Loucy (cell line): ENCODE measurements around the gene CPD.
"Not testable (repeated sequence)": the region's sequence is repeated elsewhere in the genome, so short reads cannot be mapped to it uniquely, and the experiment has no call there.

Experiments used
- H2AFZ ChIP-seq: fragments of 200-600 bp; sonication (generic); 2 replicates; pipeline ENCODE4 v1.6.0; 2016; ENCODE audit warnings: antibody characterized with exemption, mild to moderate bottlenecking, low read length, moderate library complexity
- H3F3A ChIP-seq: fragments of 200-600 bp; 2 replicates; pipeline ENCODE4 v1.6.0; 2016; ENCODE audit warnings: antibody characterized with exemption, low read depth, mild to moderate bottlenecking
- H3K27me3 ChIP-seq: fragments of 200-600 bp; sonication (generic); 2 replicates; pipeline ENCODE4 v1.6.1; 2014; ENCODE audit warnings: low read length, mild to moderate bottlenecking; ENCODE audit not compliant: insufficient read depth, poor library complexity, severe bottlenecking
- H3K36me3 ChIP-seq: fragments of 200-600 bp; sonication (generic); 2 replicates; pipeline ENCODE4 v1.6.1; 2016; ENCODE audit warnings: low read length; ENCODE audit not compliant: insufficient read depth
- H3K4me1 ChIP-seq: fragments of 200-600 bp; sonication (generic); 2 replicates; pipeline ENCODE4 v1.5.1; 2014; ENCODE audit warnings: low read length, mild to moderate bottlenecking; ENCODE audit not compliant: insufficient read depth, poor library complexity, severe bottlenecking
- H3K4me2 ChIP-seq: fragments of 200-600 bp; sonication (generic); 2 replicates; pipeline ENCODE4 v1.6.0; 2014; ENCODE audit warnings: antibody characterized with exemption, low read length, low read depth, mild to moderate bottlenecking; ENCODE audit not compliant: poor library complexity, severe bottlenecking
- H3K4me3 ChIP-seq: fragments of 200-600 bp; sonication (generic); 2 replicates; pipeline ENCODE4 v1.5.1; 2014; ENCODE audit warnings: low read length, mild to moderate bottlenecking, mixed read lengths; ENCODE audit not compliant: poor library complexity, severe bottlenecking
- H3K79me2 ChIP-seq: fragments of 200-600 bp; sonication (generic); 2 replicates; pipeline ENCODE4 v1.6.1; 2014; ENCODE audit warnings: low read length; ENCODE audit not compliant: insufficient read depth
- H3K9ac ChIP-seq: fragments of 200-600 bp; sonication (generic); 2 replicates; pipeline ENCODE4 v1.6.0; 2014; ENCODE audit warnings: mild to moderate bottlenecking, low read depth, low read length, moderate library complexity; ENCODE audit not compliant: poor library complexity, severe bottlenecking
- H3K9me2 ChIP-seq: fragments of 200-600 bp; sonication (generic); replicated peaks from 2 replicates; pipeline ENCODE4 v1.6.1; 2016; ENCODE audit warnings: low read depth, low read length, mixed read lengths
- H3K9me3 ChIP-seq: fragments of 200-600 bp; sonication (generic); 2 replicates; pipeline ENCODE4 v1.6.1; 2014; ENCODE audit warnings: mild to moderate bottlenecking, antibody characterized with exemption, low read length, low read depth; ENCODE audit not compliant: insufficient read depth
- H4K20me1 ChIP-seq: fragments of 200-600 bp; sonication (generic); 2 replicates; pipeline ENCODE4 v1.6.0; 2014; ENCODE audit warnings: antibody characterized with exemption, low read length, mild to moderate bottlenecking; ENCODE audit not compliant: insufficient read depth, poor library complexity, severe bottlenecking
- EZH2phosphoT487 ChIP-seq: fragments of 200-600 bp; IDR thresholded peaks from 2 replicates; pipeline ENCODE4 v1.6.1; 2018; ENCODE audit warnings: antibody characterized with exemption, mild to moderate bottlenecking, moderate library complexity, borderline replicate concordance
- TF ChIP-seq, protein P1 (sequence below): fragments of 200-600 bp; sonication (generic); conservative IDR thresholded peaks from 2 replicates; pipeline ENCODE4 v1.5.1; 2014; ENCODE audit warnings: mild to moderate bottlenecking, antibody characterized with exemption, low read length

CPD gene

DNA sequence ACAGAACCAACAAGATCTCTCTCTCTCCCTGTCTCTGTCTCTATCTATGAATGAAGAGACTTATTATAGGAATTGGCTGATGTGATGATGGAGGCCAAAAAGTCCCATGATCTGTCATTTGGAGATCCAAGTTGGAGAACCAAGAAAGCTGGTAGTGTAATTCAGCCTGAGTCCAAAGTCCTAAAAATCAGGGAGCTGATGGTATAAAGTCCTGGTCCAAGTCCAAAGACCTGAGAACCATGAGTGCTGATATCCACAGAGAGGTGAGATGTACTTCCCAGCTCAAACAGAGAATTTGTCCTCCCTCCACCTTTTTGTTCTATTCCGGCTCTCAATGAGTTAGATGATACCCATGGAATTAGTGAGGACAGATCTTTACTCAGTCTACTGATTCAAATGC, 29.5 kb upstream of the CPD start:
- Histone ChIP-seq H3K9me2 (no peaks in the 10 kb centered on the region), H3K4me1 (no peaks in the 10 kb centered on the region), H3K36me3 (no peaks in the 10 kb centered on the region), H3F3A (no peaks in the 10 kb centered on the region), H3K27me3 (no peaks in the 10 kb centered on the region), H3K4me2 (no peak overlapping the region), H3K4me3 (no peak overlapping the region), H3K9ac (no peak overlapping the region), H3K9me3 (no peaks in the 10 kb centered on the region), H3K79me2 (no peaks in the 10 kb centered on the region), H4K20me1 (no peaks in the 10 kb centered on the region), H2AFZ (no peak overlapping the region)
- TF ChIP-seq, protein P1, sequence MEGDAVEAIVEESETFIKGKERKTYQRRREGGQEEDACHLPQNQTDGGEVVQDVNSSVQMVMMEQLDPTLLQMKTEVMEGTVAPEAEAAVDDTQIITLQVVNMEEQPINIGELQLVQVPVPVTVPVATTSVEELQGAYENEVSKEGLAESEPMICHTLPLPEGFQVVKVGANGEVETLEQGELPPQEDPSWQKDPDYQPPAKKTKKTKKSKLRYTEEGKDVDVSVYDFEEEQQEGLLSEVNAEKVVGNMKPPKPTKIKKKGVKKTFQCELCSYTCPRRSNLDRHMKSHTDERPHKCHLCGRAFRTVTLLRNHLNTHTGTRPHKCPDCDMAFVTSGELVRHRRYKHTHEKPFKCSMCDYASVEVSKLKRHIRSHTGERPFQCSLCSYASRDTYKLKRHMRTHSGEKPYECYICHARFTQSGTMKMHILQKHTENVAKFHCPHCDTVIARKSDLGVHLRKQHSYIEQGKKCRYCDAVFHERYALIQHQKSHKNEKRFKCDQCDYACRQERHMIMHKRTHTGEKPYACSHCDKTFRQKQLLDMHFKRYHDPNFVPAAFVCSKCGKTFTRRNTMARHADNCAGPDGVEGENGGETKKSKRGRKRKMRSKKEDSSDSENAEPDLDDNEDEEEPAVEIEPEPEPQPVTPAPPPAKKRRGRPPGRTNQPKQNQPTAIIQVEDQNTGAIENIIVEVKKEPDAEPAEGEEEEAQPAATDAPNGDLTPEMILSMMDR, result no peak
- no peak for TF ChIP-seq EZH2phosphoT487

DNA sequence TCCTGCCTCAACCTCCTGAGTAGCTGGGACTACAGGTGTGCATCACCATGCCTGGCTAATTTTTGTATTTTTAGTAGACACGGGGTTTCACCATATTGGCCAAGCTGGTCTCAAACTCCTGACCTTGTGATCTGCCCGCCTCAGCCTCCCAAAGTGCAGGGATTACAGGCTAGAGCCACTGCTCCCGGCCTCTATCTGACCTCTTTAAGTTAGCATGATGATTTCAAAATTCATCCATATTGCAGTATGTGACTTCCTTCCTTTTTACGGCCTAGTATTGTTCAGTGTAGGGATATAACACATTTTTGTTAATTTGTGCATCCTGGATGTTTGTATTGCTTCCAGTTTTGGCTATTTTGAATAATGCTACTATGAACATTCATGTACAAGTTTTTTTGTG, 27.5 kb upstream of the CPD start:
- H3K4me2 ChIP-seq, H4K20me1 ChIP-seq, H3F3A ChIP-seq, H3K9ac ChIP-seq, H3K4me3 ChIP-seq, H3K27me3 ChIP-seq, H2AFZ ChIP-seq, H3K4me1 ChIP-seq, H3K9me3 ChIP-seq, H3K79me2 ChIP-seq, H3K36me3 ChIP-seq, H3K9me2 ChIP-seq: not testable (repeated sequence)

DNA sequence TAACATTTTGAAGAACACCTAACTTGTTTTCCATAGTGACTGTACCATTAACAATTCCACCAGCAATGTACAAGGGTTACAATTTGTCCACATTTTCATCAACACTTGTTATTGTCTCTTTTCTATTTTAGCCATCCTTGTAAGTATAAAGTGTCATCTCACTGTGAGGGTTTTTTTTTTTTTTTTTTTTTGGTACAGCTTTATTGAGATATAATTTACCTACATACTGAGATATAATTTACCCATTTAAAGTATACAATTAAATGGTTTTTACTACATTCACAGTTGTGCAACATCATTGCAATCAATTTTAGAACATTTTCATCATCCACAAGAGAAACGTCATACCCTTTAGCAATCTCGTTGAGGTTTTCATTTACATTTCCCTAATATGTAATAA, 27.0 kb upstream of the CPD start:
- TF ChIP-seq, protein P1, result no peak
- no peak for TF ChIP-seq EZH2phosphoT487
- H3F3A ChIP-seq, result no peaks in the 10 kb centered on the region

DNA sequence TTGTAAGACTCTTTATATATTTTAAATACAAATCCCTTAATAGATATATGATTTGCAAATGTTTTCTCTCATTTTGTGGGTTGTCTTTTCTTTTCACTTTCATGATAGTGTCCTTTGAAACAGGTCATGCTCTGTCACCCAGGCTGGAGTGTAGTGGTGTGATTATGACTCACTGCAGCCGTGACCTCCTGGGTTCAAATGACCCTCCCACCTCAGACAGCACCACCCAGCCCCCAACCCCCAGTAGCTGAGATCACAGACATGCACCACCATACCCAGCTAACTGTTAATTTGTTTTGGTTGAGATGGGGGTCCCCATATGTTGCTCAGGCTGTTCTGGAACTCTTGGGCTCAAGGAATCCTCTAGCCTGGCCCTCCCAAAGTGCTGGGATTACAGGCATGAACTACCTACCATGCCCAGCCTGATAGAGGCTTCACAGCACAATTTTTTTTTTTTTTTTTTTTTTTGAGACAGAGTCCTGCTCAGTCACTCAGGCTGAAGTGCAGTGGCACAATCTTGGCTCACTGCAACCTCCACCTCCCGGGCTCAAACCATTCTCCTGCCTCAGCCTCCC, 26.4 kb upstream of the CPD start:
- no peaks in the 10 kb centered on the region for H3K4me1 ChIP-seq
- H3K9me2 ChIP-seq, result no peaks in the 10 kb centered on the region
- TF ChIP-seq, protein P1, result no peak
- TF ChIP-seq EZH2phosphoT487, result no peak

More for the DNA sequence above, 27.0 kb upstream of the CPD start:
- H3K9ac ChIP-seq, result no peak overlapping the region
- H3K36me3 ChIP-seq, result no peaks in the 10 kb centered on the region
- no peaks in the 10 kb centered on the region for H3K9me2 ChIP-seq
- no peaks in the 10 kb centered on the region for H3K9me3 ChIP-seq
- no peaks in the 10 kb centered on the region for H3K4me1 ChIP-seq
- no peak overlapping the region for H2AFZ ChIP-seq
- no peaks in the 10 kb centered on the region for H3K79me2 ChIP-seq
- H3K27me3 ChIP-seq, result no peaks in the 10 kb centered on the region
- no peak overlapping the region for H3K4me2 ChIP-seq
- H3K4me3 ChIP-seq, result no peak overlapping the region
- no peaks in the 10 kb centered on the region for H4K20me1 ChIP-seq

More for the DNA sequence above, 26.4 kb upstream of the CPD start:
- no peak overlapping the region for H3K4me2 ChIP-seq
- no peaks in the 10 kb centered on the region for H3K9me3 ChIP-seq
- no peak overlapping the region for H2AFZ ChIP-seq
- H3K36me3 ChIP-seq, result no peaks in the 10 kb centered on the region
- H3K9ac ChIP-seq, result no peak overlapping the region
- no peaks in the 10 kb centered on the region for H3F3A ChIP-seq
- H3K27me3 ChIP-seq, result no peaks in the 10 kb centered on the region
- H4K20me1 ChIP-seq, result no peaks in the 10 kb centered on the region
- H3K4me3 ChIP-seq, result no peak overlapping the region
- no peaks in the 10 kb centered on the region for H3K79me2 ChIP-seq
